Forelimb muscle (tissue), 1 donor: ENCODE measurements around the gene REEP5. TPM values are rescaled to one million over a fixed set of nuclear protein-coding genes. Genes with fewer than 3 reads are reported as not detected.
"Not testable (repeated sequence)": the region's sequence is repeated elsewhere in the genome, so short reads cannot be mapped to it uniquely, and the experiment has no call there.

Source experiments
- DNase-seq: peaks from one replicate; pipeline ENCODE4 v3.0.0-alpha.2; 2013; ENCODE audit warnings: low read depth
- polyA plus RNA-seq: library from polyadenylated mRNA; unstranded; fragments of 120-200 nt; gene quantifications from one replicate; pipeline ENCODE4 v1.2.1, GENCODE V29; 2013; ENCODE audit not compliant: insufficient read length

The REEP5 gene
- polyA plus RNA-seq, 1 donor, result 64.6 TPM

- DNase-seq, result no peak
Measured at GRCh38 chr5:112886975-112887374, 35.1 kb downstream of the REEP5 start.

GRCh38 chr5:112885001-112885400 lies 37.0 kb downstream of the REEP5 start:
- no peak for DNase-seq

- DNase-seq, result no peak
Measured at GRCh38 chr5:112883192-112883591, 38.8 kb downstream of the REEP5 start.

GRCh38 chr5:112880219-112880964 lies 41.6 kb downstream of the REEP5 start:
- DNase-seq, result no peak

GRCh38 chr5:112878760-112879159 lies 43.3 kb downstream of the REEP5 start:
- no peak for DNase-seq

- DNase-seq, result no peak
Measured at GRCh38 chr5:112878101-112878500, 43.9 kb downstream of the REEP5 start.

- DNase-seq, result no peak
Measured at GRCh38 chr5:112876362-112876761, 45.7 kb downstream of the REEP5 start.

GRCh38 chr5:112870966-112871365 lies 51.1 kb downstream of the REEP5 start:
- no peak for DNase-seq

GRCh38 chr5:112869948-112870347 lies 52.1 kb downstream of the REEP5 start:
- DNase-seq, result no peak

- DNase-seq, result no peak
Measured at GRCh38 chr5:112867411-112867810, 54.6 kb downstream of the REEP5 start.

- DNase-seq, result no peak
Measured at GRCh38 chr5:112866739-112867138, 55.3 kb downstream of the REEP5 start.

GRCh38 chr5:112865128-112865527 lies 56.9 kb downstream of the REEP5 start:
- no peak for DNase-seq

- no peak for DNase-seq
Measured at GRCh38 chr5:112863549-112863948, 58.5 kb downstream of the REEP5 start.

GRCh38 chr5:112862085-112862484 lies 59.9 kb downstream of the REEP5 start:
- DNase-seq, result no peak

- DNase-seq, result no peak
Measured at GRCh38 chr5:112861638-112861985, 60.4 kb downstream of the REEP5 start.

- DNase-seq, result peak; percentile 97
Measured at GRCh38 chr5:112860929-112861637, 60.9 kb downstream of the REEP5 start, which contains the start of gene SRP19. Gene SRP19 (plus strand): TSS chr5:112861287. CDS start chr5:112861377, 90 bp downstream.

- not testable (repeated sequence) for DNase-seq
Measured at GRCh38 chr5:112860571-112860928, 61.5 kb downstream of the REEP5 start.

- DNase-seq, result no peak
Measured at GRCh38 chr5:112857866-112858265, 64.2 kb downstream of the REEP5 start.

- DNase-seq, result no peak
Measured at GRCh38 chr5:112854651-112855050, 67.4 kb downstream of the REEP5 start.

- no peak for DNase-seq
Measured at GRCh38 chr5:112849912-112850311, 72.1 kb downstream of the REEP5 start.

GRCh38 chr5:112848116-112848811 lies 73.8 kb downstream of the REEP5 start:
- peak; percentile 17 for DNase-seq

- no peak for DNase-seq
Measured at GRCh38 chr5:112847306-112847705, 74.7 kb downstream of the REEP5 start.

GRCh38 chr5:112846556-112846955 lies 75.5 kb downstream of the REEP5 start:
- no peak for DNase-seq
